ENCODE measurements around the gene OTOG.

The OTOG gene

GRCh38 chr11:17633279-17633986 lies 86.4 kb downstream of the OTOG start:
- no peaks in the 10 kb centered on the region for H3K36me3 Mint-ChIP-seq (ENCODE audit: low read depth)

DNA sequence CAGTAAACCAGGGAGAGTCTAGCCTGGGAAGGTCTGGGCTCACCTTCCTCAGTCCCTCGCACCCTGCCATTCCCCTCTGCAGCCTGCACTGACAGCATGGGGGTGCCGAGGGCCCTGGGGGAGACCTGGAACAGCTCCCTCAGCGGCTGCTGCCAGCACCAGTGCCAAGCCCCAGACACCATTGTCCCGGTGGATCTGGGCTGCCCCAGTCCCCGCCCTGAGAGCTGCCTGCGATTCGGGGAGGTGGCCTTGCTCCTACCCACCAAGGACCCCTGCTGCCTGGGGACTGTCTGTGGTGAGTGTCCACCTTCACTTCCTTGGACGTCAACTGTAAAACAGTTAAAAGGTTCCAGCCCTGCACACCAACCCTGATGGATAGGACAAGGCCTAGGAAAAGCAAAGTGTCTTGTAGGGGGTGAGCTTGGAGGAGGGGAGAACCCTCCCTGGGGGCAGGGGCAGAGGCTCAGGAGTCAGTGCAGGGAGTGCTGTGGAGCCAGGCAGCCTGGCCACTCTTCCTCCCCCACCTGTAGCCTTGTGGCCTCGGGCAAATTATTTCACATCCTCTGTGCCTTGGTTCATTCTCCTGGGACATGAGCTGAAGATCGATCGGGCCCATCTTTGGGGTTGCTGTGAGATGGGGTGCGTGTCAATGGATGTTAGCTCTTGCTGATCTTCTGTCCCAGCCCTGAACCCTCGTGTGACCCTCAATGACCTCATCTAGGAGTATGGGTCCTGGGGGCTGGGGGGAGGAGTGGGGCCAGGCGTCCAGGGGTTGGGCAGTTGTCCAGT lies 87.1 kb downstream of the OTOG start:
- TF ChIP-seq CTCF (IDR thresholded peaks at IDR 0.05) = no peak
- no peak overlapping the region for H3K27ac Mint-ChIP-seq
- peaks cover 30% of the 10 kb centered on the region for H3K27me3 Mint-ChIP-seq (ENCODE audit: low read depth, poor library complexity)

More at GRCh38 chr11:17633279-17633986, 86.4 kb downstream of the OTOG start:
- no peaks in the 10 kb centered on the region for H3K9me3 Mint-ChIP-seq
- H3K27me3 Mint-ChIP-seq (ENCODE audit: low read depth, poor library complexity) = peaks cover 37% of the 10 kb centered on the region
- no peak overlapping the region for H3K27ac Mint-ChIP-seq
- H3K4me1 Mint-ChIP-seq = peaks cover 33% of the 10 kb centered on the region
- no peak for TF ChIP-seq CTCF (IDR thresholded peaks at IDR 0.05)
- H3K4me3 Mint-ChIP-seq = no peak overlapping the region
- DNase-seq = no peak

GRCh38 chr11:17634776-17635550 lies 87.9 kb downstream of the OTOG start:
- no peak overlapping the region for H3K4me3 Mint-ChIP-seq
- peaks cover 24% of the 10 kb centered on the region for H3K27me3 Mint-ChIP-seq (ENCODE audit: low read depth, poor library complexity)
- no peak for TF ChIP-seq CTCF (IDR thresholded peaks at IDR 0.05)
- H3K36me3 Mint-ChIP-seq (ENCODE audit: low read depth) = no peaks in the 10 kb centered on the region
- H3K9me3 Mint-ChIP-seq = no peaks in the 10 kb centered on the region
- H3K27ac Mint-ChIP-seq = no peak overlapping the region
- DNase-seq = no peak
- peaks cover 25% of the 10 kb centered on the region for H3K4me1 Mint-ChIP-seq

More for the DNA sequence above, 87.1 kb downstream of the OTOG start:
- no peaks in the 10 kb centered on the region for H3K9me3 Mint-ChIP-seq
- DNase-seq = no peak
- H3K4me1 Mint-ChIP-seq = peaks cover 26% of the 10 kb centered on the region
- no peaks in the 10 kb centered on the region for H3K36me3 Mint-ChIP-seq (ENCODE audit: low read depth)
- no peak overlapping the region for H3K4me3 Mint-ChIP-seq

DNA sequence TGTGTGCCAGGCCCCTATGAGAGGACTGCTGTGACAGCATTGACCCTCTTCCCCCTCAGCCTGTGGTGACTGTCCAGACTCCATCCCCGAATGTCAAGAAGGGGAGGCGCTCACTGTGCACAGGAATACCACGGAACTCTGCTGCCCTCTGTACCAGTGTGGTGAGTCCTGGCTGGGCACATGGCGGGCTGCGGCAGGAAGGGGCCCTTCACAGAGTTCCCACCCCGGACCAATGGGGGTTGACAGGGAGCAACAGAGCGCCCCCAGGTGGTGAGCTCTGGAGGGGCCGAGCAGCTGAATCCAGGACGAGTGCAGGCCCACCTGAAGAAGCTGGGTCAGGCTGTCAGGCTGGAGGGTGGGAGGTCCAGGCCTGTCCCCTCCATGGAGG lies 88.5 kb downstream of the OTOG start:
- Mint-ChIP-seq H3K9me3 (no peaks in the 10 kb centered on the region), H3K4me1 (peaks cover 27% of the 10 kb centered on the region), H3K4me3 (no peak overlapping the region), H3K27ac (no peak overlapping the region), H3K36me3 (ENCODE audit: low read depth) (no peaks in the 10 kb centered on the region), H3K27me3 (ENCODE audit: low read depth, poor library complexity) (peaks cover 23% of the 10 kb centered on the region)
- no peak for TF ChIP-seq CTCF (IDR thresholded peaks at IDR 0.05)
- no peak for DNase-seq

GRCh38 chr11:17636721-17637120 lies 89.7 kb downstream of the OTOG start:
- Mint-ChIP-seq H3K9me3 (no peaks in the 10 kb centered on the region), H3K4me1 (peaks cover 27% of the 10 kb centered on the region), H3K27me3 (ENCODE audit: low read depth, poor library complexity) (peaks cover 14% of the 10 kb centered on the region), H3K27ac (no peak overlapping the region), H3K36me3 (ENCODE audit: low read depth) (no peaks in the 10 kb centered on the region), H3K4me3 (no peak overlapping the region)
- TF ChIP-seq CTCF (IDR thresholded peaks at IDR 0.05) = no peak
- no peak for DNase-seq

Measured in nephron progenitor cell (in vitro differentiated cells).